Measurements from ENCODE around the gene SIN3A. TPM values are rescaled to one million over a fixed set of nuclear protein-coding genes. Genes with fewer than 3 reads are reported as not detected.
"Not testable (repeated sequence)": the region's sequence is repeated elsewhere in the genome, so short reads cannot be mapped to it uniquely, and the experiment has no call there.

Gene SIN3A
- total RNA-seq, 1 donor from 2014 or later, result 23.1 TPM

DNA sequence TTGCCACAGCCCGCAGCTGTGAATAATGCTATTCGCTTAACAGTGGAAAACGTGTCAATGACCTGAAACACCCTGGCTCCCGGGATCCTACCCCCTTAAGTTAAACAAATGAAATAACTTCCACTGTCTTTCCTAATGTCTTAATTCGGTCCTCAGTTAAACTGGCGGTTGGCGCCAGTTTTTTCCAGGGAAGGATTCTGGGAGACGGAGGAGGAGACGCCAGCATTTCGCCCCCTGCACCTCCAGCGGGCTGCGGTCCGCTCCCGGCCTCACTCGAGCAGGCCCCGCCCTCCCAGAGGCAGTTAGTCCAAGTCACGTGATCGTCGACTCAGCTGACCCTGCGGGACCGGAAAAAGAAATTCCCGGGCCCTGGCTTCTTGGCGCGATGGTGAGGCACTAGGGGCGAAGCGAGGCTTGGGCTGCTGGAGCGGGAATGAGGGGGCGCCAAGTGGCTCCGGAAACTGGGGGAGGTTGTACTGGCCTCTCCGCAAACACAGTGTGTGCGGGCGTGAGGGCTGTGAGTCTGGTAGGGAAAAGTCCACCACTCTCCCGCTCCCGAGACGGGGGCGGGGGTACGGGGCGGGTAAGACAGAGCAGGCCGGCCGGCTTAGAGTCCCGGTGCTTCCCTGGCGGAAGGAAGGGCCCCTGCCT, 115.7 kb downstream of the SIN3A start, which contains the start of gene COMMD4:
Gene COMMD4 (plus strand): TSS at position 359 of the 651 bp plus-strand sequence. CDS start 27 bp downstream, at position 386.
- DNase-seq (ENCODE audit: low read depth in 2 of 2), result peak; percentile 89 to 93

DNA sequence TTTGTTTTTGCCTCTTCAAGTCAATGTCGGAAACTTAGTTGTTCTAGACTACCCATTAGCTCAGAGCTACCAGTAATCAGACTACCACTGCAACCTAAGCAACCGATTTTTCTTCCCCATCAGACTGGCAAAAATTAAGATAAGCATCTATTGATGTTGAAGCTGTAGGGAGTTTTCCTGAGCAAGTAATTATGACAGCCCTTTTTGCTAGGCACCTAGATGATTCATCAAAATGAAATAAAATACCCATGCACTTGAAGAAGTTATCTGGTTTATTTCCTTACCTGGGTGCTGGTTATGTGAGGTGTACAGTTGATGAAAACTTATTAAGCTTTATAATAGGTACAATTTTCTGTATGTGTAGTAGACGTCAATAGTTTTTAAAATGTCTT, 116.2 kb downstream of the SIN3A start:
- DNase-seq (ENCODE audit: low read depth in 2 of 2), result no peak

DNA sequence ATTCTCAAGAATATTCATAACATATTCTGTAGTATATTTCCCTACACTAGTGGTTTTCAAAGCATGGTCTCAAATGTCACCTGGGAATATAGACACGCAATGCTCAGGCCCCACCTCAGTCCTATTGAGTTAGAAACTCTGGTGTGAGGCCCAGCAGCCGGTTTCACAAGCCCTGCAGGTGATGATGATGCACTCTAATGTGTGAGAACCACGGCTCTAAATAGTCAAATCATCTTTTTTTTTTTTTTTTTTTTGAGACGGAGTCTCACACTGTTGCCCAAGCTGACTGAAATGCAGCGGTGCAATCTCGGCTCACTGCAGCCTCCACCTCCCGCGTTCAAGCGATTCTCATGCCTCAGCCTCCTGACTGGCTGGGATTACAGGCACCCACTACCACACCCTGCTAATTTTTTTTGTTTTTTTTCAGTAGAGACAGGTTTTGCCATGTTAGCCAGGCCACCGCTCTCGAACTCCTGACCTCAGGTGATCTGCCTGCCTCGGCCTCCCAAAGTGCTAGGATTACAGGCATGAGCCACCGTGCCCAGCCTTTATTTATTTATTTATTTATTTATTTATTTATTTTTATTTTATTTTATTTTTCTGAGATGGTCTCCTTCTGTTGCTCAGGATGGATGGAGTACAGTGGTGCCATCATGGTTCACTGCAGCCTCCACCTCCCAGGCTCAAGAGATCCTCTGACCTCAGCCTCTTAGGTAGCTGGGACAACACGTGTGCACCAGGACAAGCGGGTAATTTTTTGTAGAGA, 117.7 kb downstream of the SIN3A start:
- DNase-seq (ENCODE audit: low read depth in 2 of 2), result not testable (repeated sequence)

DNA sequence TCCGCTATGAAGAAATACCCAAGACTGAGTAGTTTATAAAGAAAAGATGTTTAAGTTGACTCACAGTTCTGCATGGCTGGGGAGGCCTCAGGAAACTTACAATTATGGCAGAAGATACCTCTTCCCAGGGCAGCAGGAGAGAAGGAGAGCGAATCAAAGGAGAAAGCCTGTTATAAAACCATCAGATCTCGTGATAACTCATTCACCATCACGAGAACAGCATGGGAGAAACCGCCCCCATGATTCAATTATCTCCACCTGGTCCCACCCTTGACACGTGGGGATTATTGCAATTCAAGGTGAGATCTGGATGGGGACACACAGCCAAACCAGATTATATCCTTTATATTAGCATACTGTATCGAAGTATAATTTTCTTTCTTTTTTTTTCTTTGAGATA, 119.4 kb downstream of the SIN3A start:
- DNase-seq (ENCODE audit: low read depth in 2 of 2), result not testable (repeated sequence)

DNA sequence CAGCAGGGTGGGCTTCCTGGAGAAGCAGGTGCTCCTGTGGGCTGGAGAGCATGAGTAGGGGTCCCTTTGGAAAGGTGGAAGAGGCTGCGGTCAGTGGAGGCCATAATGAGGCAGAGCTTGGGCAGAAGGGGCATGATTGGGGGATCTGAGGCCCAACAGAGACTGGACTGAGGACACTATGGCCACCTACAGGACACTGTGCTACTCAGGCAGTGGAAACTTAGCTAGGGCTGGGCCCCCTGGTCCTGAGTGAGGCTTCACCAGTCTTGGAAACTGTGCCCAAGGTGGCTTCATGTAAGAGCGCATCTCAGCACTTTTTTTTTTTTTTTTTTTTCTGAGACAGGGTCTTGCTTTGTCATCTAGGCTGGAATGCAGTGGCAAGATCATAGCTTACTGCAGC, 121.9 kb downstream of the SIN3A start:
- no peak for DNase-seq (ENCODE audit: low read depth in 2 of 2)

DNA sequence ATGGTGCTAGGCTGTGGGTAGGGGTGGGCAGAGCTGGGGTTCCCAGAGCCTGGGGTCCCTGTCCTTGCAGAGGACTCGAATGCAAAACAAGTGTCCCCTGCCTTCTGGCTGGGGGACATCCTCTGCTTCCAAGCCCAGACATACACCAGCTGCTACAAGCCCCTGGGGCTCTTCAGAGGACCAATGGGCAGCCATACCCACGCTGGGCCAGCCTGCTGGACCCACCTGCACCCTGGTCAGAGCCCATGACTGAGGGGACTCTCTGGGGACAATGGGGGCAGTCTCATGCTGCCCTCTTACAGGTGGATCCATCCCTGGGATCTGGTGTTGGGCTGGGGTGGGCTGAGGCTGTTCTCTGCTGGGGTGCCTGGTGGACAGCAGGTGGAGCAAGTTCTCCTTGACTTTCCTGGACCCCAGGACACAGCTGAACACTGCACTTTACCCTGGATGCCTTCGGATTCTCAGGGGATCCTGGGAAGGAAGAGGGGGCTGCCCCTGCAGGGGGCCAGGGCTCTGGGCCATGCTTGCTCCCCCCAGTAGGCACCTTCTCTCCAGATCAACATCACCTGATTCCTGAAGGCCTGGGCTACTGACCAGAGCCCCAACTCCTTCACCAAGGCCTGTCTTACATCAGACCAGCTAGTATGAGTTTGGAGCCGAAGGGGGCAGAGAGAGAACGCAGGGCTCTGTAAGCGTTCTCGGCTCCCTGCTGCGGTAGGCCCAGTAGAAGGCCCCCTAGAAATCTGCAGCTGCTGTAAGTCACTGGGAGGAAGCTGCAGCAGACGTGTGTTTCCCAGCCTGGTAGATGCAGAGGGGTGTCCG, 122.8 kb downstream of the SIN3A start:
- DNase-seq (ENCODE audit: low read depth in 2 of 2), result no peak

DNA sequence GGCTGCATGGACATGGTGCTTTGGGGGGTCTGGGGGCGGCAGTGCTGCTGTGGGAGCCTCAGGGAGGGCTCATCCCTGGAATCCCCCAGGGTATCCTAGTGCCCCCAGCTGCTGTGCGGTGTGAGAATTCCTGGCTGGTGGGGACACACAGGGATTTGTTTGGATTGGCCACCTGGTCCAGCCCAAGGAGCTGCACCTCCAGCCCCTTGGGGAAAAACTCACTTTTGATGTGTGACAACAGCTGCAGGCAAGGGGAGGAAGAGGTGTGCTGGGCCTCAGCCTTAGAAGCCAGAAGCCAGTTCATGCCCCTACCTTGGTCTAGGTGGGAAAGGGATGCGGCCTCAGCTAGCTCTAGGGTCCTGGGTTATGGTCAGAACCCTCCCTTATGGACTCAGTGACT, 124.0 kb downstream of the SIN3A start:
- no peak for DNase-seq (ENCODE audit: low read depth in 2 of 2)

DNA sequence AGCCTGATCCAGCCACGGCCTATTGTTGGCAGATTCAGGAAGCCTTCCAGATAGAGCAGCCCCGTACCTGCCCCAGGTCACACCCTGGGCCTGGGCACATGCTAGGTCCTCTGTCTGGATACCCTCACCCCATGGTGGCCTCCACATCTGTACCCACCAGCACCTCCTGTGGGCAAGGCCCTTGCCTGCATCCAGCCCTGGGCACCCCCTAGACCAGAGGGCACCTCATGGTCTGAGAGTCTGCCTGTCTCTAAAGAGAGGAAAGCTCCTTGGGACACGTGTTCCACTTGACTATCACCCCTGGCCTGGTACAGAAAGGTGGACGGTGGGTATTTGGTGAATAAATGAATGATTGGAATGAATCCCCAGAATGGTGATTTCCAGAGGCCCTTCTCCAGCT, 124.5 kb downstream of the SIN3A start:
- DNase-seq (ENCODE audit: low read depth in 2 of 2), result no peak

DNA sequence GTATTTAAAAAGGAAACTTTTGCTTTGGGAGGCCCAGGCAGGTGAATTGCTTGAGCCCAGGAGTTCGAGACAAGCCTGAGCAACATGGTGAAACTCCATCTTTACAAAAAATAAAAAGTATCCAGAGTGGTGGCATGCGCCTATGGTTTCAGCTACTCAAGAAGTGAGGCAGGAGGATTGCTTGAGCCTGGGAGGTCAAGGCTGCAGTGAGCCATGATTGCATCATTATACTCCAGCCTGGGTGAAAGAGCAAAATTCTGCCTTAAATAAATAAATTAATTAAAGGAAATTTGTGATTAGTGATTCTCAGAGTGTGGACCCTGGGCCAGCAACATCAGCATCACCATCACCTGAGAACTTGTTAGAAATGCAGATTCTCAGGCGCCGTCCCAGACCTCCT, 125.6 kb downstream of the SIN3A start:
- no peak for DNase-seq (ENCODE audit: low read depth in 2 of 2)

DNA sequence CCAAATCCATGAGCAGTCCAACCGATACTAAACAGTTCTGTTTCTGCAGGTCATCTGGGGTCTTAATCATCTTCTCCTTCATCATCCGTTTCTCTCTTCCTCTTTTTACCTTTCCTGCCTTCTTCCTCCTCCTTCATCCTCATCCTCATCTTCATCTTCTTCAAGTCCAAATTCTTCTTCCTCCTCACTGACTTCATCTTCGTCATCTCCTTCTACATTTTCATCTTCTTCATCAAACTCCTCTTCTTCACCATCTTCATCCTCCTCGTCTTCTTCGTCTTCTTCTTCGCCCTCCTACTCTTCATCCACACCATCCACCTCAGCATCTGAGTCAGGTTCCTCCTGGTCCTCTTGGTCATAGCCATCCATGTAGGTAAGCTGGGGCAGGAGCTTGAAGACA, 129.8 kb downstream of the SIN3A start:
- no peak for DNase-seq (ENCODE audit: low read depth in 2 of 2)

Other genes with a start within 250 kb of the SIN3A start
- gene C15orf39, start 249.8 kb downstream of the SIN3A start, total RNA-seq, result 4.5 and 10.1 TPM in 2 replicates
- under 0.01 TPM in 1 of 2 replicates, not detected in the other for gene GOLGA6C, start 193.4 kb downstream of the SIN3A start, total RNA-seq
- gene GOLGA6D, start 168.9 kb downstream of the SIN3A start, total RNA-seq, result not detected in 2 replicates
- gene COMMD4, start 115.6 kb downstream of the SIN3A start, total RNA-seq, result 92.6 and 104 TPM in 2 replicates
- 8.0 and 22.5 TPM in 2 replicates for gene NEIL1, start 104.7 kb downstream of the SIN3A start, total RNA-seq
- gene MAN2C1, start 83.1 kb downstream of the SIN3A start, total RNA-seq, result 98.5 and 131 TPM in 2 replicates
- 16.8 and 19.3 TPM in 2 replicates for gene PTPN9, start 127.6 kb upstream of the SIN3A start, total RNA-seq
- gene SNUPN, start 174.0 kb upstream of the SIN3A start, total RNA-seq, result 14.0 and 15.2 TPM in 2 replicates
- 61.1 and 68.5 TPM in 2 replicates for gene IMP3, start 188.5 kb upstream of the SIN3A start, total RNA-seq
- gene SNX33, start 196.2 kb upstream of the SIN3A start, total RNA-seq, result 8.6 and 17.2 TPM in 2 replicates

Data from dermis microvascular lymphatic vessel endothelial cell (primary cell).